GM18508 (cell line): ENCODE data around the gene TXNRD1.

Experiments used
- ATAC-seq: cut with Tn5 transposase; IDR thresholded peaks from one replicate; pipeline ENCODE4 v1.9.1; 2021; ENCODE audit warnings: moderate number of reproducible peaks; ENCODE audit not compliant: insufficient read depth, unreplicated experiment

The TXNRD1 gene

DNA sequence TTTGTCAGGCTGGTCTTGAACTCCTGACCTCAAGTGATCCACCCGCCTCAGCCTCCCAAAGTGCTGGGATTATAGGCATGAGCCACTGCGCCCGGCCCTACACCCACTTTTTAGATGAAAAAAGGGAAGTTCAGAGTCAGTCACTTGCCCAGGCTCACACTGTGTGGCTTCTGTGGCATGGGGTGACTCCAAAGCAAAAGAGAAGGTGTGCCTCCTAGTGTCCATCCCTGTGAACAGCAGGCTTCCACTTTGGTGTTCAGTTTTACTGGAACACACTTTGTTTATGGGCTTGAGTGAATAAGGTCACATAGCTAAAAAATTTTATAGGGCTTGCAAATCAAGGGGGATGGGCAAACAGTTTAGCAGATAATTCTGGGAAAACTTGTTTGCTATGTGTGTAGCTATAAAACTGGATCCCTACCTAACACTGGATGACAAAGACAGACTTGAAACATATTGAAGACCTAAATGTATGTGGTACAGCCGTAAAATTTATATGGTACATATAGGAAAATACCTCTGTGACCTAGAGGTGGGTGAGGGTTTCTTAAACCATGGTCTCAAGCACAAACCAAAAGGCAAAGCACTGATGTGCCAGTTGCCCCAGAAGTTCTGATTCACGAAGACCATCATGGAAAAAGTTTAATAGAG is 142.9 kb downstream of the TXNRD1 start:
- ATAC-seq: no peak

DNA sequence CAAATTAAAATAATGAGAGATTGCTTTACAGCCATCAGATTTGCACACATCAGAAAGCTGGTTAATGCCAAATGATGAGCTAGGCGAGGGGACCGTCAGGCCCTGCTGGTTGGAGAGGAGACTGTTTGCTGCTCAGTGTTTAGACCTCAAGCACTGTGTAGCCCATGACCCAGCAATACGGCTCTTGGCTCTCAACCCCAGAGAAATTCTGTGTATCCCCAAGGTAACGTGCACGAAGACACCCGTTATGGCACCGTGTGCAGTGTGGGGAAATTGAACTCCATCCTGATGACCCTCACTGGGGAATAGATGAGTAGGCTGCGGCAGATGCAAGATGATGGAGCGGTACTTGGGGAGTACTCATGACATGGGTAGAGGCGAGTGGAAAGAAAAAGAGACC is 143.6 kb downstream of the TXNRD1 start:
- ATAC-seq: no peak

DNA sequence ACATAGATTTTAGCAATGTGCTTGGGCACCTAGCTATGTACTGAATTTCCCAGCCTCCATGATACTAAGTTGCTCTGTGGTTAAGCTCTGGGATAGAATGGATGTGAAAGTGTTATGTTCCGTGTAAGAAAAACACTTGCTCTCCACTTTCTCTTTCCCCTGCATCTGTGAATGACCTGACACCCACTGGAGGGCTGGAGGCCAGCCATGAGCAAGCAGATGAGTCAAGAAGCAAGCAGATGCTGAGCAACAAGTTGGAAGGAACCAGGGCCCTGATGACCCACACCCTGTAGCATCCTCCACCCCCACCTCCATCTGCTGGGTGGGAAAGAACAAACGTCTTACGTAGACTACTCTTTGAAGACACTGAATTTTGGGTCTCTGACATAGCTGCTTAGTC is 144.6 kb downstream of the TXNRD1 start:
- no peak for ATAC-seq

DNA sequence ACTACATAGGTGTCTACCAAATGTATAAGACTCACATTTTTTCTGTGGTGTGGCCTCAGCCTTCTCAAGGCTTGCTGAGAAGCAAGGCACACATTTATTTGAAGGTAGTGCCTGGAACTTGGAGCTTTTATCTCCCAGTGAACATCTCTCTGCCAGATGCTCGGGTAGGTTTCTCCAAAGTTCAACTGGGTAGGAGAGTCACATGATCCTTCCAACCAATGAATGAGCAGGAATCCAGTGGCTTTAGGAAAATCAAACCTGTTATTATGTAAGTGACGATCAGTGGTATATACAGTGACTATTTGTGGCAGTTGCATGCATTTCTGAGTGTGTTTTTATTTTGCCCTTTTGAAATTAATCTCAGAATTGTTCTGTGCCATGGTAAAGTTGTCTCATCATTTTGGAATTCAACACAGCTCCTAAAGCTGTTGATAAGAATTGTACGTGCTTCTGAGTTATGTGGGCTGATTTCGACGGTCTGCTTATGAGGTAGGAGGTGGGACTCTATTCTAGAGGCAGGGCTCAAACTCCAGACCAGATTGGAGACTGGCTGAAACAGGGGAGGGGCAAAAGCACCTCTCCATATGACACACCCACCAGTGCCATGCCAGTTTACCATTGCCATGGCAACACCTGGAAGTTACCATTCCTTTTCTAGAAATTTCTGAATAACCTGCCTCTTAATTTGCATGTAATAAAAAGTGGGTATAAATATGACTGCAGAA is 145.6 kb downstream of the TXNRD1 start:
- no peak for ATAC-seq

DNA sequence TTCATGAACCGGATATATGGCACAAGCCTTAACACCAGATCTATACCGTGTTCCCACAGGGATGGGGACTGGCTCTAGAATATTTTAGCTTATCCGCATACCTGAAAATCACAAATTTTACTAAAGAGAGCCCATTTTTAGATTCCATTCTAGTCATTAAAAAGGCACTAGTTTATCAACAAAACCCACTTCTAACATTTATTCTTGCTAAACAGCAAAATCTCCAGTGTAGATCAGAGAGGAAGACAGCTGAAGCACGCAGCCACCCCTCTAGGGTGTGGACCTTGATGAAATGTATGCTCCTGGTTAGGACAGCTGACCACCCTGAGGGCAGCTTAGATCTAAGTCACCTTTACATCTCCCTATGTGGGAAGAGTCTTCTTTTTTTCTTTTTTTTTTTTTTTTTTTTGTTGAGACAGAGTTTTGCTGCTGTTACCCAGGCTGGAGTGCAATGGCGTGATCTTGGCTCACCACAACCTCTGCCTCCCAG is 150.4 kb downstream of the TXNRD1 start:
- ATAC-seq: no peak

DNA sequence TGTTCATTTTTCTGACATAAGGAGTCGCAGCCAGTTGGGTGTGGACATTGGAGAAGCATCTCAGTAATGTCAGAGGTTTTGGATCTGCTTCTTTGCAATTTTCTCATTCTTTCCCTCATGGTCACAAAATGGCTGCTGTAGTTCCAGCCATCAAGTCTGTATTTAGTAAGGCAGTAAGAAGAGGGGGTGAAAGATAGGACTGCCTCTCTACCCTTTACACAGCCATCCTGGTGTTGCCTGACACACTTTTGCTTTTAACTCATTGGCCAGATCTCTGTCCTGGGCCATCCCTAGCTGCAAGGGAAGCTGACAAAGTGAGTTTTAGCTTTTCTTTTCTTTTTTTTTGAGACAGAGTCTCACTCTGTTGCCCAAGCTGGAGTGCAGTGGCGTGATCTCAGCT is 154.1 kb downstream of the TXNRD1 start:
- ATAC-seq: no peak

DNA sequence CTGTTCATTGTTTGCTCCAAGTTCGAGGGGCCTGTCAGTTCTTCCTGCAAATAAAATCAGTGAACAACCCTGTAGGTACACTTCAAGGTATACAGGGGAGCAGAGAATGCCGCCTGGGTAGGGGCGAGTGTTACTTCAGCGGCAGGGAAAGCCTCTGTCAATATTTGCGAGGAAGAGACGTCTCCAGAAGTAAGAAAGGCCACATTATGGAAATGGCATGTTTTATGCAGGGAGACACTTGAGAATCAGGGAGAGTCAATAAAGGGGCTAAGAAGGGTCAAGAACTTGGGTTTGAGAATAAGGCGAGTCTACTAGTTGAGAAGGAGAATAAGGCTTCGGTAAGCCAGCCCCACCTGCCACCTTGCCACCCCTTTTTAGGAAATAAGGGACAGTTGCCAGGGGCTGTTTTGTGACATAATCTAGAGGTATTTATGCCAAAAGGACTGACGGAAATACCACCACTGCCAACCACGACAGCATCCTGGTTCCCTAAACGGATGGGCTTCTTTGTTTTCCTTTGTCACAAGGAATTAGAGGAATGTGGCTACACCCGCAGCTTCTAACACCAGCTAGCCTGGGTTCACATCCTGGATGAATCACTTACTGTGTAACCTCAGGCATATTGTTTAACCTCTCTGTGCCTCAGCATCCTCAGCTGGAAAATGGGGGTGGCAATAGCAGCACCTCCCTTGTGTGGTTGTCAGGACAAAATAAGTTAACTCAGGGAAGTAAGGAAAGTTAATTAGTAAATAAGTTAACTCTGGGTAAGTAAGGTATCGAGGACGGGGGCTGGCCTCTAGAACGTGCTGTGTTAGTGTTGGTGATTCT is 155.7 kb downstream of the TXNRD1 start:
- no peak for ATAC-seq

DNA sequence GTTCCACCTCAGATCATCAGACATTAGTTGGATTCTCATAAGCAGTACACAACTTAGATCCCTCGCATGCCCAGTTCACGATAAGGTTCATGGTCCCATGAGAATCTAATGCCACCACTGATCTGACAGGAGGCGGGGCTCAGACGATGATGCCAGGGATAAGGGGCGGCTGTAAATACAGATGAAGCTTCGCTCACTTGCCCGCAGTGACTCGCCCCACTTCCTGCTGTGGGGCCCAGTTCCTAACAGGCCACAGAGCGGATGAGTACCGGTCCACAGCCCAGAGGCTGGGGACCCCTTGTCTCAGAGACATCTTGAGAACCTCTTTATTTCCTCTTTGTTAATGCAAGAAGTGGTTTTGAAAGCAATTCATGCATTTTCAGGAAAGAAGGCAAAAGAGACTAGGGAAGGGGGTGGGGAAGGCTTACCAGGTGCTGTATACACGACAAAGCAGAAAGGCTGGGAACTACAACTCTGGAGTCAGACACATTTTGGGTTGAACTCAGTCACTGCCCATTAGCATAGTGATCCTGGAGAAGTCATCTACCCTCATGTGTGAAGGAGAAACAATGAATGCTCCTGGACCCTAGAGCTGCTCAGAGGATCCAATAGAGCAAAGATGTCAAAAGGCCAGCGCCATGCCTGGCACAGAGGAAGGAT is 156.6 kb downstream of the TXNRD1 start:
- ATAC-seq: no peak

DNA sequence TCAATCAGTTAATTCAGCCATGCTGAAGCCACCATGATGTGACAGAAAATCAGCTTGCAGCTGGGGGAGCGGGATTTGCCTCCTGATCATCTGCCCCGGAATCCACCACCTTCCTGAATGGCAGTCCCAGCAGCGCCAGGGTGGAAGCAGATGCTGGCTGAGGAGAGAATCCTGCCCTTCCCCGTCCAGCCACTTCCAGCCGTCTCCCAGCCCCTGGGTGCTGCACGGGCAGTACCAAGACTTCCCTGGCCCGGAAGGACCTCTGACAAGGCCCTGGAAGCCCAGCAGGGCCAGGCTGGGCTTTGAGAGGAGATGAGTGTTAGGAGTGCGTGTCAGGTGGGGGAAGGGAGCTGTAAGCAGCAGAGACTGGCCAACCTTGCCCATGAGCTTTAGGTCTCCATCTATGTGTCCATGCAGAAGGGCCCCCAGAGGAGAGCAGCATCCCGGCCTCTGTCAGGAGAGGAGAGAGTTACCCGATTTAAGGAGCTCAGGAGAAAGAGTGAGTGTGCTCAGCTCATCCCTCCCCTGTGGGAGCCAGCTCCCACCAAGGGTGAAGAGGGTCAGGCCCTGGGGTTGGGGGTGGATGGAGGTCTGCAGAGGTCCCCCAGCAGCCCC is 157.2 kb downstream of the TXNRD1 start:
- no peak for ATAC-seq

DNA sequence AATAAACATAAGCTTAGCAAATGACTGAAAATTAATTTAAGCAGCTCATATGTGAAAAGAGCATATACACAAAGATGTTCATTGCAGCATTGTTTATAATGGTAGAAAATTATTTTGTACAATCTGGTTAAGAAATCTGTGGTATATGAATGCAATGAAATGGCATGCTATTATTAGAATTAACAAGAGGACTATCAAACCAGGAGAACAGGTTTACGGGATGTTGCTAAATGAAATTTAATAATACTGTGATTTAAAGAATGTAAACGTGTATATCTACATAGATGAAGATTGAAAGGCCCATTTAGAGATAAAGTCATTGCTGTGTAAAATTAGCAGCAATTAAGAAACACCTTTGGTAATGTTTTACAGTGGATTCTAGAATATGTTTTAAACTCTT is 158.5 kb downstream of the TXNRD1 start:
- ATAC-seq: no peak

DNA sequence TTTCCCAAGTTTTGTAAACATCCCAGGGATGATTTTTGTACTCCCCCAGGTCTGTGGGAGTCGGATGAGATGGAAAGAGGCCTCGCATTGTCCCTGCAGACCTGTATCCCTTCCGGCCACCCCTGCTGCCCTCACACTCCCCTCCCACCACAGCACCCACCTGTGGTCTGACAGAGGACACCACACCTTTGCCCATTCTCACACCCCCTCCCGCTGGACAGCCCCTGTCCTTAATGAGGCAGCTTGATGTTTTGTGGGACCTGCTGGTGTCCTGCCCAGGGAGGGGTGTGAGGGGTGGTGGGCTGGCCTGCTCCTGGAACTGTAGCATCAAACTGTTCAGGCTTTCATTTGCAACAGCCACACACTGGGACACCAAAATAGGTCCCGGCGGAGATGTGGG is 159.2 kb downstream of the TXNRD1 start:
- ATAC-seq: no peak

DNA sequence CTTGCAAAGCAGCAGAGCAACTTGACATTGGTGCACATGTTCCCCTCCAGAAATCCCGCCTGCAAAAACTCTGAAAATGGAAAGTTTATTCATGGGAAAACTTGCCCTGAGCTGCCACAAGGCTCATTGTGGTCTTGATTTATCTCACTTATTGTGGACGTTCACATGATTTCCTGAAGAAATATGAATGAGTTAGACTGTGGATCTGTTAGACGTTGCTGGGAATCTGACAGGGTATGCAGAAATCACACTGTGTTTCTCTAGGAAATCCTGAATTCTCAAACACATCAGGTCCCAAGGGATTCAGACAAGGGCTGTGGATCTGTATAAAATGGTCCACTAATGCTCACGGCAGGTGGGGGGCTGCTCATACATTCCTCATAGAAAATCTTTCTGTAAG is 160.2 kb downstream of the TXNRD1 start:
- ATAC-seq: no peak

DNA sequence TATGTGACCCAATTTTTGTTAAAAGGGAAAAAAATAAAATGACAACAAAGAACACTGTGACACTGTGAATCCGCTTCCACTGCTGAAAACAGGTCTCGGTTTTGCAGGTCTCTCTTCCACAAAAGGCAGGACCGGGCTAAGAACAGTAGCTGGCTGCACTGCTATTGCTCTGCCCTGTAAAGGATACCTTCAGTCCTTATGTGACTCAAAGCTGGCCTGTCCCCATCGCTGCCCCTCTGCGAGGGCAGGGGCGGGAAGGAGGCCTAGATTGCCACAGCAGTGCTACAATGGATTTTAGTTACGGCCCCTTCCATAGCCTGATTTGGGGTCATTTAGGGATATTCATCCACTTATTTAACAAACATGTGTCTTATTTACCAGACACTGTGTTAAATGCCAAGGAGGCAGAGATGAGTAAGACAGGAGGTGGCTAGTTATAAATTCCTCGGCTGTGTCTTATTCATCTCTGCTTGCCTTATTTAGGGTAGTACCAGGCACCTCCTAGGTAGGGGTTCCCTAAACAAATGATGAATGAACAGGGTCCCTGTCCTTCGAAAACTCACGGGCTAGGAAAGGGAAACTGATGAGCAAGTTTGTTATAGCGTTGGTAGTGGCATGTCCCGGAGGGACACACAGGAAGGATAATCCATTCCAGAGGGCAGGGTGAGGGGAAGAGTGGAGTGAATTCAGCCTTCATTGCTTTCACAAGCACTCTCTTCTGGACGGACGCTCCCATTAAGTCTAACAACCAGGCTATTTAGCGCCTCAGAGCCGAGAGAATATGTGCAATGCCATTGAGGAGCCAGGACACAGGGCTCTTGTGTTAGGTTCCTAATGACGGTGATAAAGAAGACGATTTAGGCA is 161.3 kb downstream of the TXNRD1 start:
- ATAC-seq: no peak

DNA sequence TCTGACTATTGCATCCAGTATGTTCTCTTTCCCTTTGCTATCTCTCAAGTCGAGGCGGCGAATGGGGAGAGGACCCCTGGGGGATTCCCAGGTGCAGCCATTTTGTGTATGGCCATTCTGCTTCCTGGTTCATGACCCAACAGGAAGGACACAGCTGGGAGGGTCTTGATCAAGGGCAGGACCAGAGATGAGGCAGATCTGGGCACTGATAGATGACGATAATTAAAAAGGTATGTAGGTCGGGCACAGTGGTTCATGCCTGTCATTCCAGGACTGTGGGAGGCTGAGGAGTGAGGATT is 161.9 kb downstream of the TXNRD1 start:
- no peak for ATAC-seq

DNA sequence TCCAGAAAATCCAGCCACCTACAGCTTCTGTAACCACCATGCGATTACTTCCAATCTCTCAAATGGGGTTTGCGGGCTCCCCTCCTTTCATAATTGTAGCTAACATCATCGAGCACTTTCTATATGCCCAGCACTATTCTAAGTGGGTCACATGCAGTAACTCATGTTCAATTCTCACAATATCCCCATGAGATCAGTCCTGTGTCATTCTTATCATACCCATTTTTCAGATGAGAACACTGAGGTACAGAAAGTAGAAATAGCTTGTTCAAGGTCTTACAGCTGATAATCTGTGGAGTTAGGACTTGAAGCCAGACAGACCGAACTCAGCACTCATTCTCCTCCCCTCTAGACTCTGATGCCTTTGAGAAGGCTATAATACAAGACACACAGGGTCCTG is 162.8 kb downstream of the TXNRD1 start:
- no peak for ATAC-seq

DNA sequence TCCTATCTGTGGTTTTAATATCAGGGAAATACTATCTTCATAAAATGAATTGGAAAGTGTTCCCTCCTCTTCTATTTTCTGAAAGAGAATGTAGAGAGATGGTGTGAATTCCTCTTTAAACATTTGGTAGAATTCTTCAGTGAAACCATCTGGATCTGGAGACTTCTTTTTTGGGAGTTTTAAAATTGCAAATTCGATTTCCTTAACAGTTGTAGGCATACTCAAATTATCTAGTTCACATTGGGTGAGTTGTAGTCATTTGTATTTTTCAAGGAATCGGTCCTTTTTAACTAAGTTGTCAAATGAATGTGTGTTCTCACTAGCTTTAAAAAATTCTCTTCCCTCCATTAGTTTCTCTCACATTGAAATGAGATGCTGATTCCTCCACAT is 165.8 kb downstream of the TXNRD1 start:
- no peak for ATAC-seq

DNA sequence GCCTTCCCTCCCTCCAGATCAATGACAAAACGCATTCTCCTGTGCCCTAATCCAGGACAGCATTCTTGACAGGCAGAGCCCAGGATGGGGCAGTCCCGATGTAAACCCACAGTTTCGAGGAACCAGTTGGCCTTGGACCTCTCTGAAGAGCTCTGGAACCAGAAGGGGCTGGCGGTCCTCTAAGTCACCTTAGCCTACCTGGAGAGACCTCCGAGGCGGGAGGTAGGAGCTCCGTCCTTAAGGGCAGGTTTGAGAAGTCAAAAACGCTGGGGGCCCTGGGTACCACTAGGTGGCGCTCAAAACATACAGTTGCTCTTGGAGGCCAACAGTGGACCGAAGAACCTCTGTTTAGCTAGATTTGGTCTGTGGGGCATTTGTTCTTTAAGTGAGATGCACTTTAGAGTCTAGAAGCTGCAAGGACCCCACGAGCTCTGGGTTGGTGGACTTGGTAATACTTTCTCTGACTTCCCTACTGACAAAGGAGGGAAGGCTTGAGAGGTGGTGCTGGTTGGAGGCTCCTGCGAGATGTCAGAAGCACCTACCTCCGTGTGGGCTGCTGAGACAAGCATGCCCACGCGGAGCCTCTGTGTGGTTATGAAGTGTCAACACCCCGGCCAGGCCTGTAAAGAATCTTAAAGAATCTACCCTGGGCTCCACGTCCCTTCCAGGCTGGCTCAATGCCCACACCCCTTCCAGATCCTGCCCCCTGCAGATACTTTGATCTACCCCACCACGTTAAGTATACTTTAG is 166.3 kb downstream of the TXNRD1 start:
- no peak for ATAC-seq

DNA sequence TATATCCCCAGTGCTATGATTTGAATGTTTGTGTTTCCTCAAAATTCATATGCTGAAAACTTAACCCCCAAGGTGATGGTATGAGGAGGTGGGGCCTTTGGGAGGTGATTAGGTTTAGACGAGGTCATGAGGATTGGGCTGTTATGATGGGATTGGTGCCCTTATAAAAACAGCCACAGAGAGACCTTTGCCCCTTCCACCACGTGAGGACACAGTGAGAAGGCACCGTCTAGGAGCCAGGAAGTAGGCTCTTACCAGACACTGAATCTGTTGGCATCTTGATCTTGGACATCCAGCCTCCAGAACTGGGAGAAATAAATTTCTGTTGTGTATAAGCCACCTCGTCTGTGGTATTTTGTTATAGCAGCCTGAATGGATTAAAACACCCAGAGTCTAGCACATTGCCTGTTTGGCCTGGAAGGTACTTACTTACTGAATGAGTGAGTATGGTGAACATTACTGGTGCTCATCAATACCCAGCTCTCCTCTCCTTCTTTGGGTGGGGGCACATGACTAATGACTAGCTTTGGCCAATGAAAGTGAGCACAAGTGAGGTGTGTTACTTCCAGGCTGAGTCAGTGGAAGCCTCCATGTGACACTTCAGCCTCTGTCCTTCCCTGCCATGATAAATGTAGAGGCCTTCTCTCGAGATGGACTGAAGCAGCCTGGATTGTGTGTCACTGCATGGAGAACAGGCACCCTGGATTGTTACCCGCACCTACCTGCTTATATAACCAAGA is 168.7 kb downstream of the TXNRD1 start:
- no peak for ATAC-seq
